ENCODE measurements around the gene PCP2.
A peak's percentile ranks its signal among the peaks of the same experiment; 100 is the strongest.
"Not testable (repeated sequence)": the region's sequence is repeated elsewhere in the genome, so short reads cannot be mapped to it uniquely, and the experiment has no call there.

The PCP2 gene

DNA sequence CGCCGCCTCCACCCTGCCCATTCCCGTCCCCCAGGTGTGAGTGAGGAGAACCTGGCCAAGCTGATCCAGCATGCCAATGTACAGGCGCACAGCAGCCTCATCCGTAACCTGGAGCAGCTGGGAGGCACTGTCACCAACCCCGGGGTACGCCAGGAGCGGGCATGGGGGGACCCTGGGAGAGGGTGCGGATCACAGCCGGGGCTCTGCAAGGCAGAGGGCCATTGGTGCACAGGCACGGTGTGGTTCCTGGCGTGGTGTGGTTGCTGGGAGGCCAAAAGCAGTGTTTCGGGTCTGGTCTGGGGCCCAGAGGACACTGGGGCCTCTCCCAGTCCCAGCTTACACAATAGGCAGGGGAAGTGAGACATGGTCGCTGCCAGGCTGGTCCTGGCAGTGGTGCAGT lies 11.6 kb upstream of the PCP2 start:
- H3K27me3 ChIP-seq (replicated peaks in 2 of 5; ENCODE audit: control insufficient read depth in 4 of 5, insufficient read depth in 5 of 5, low read length in 4 of 5): no peaks in the 10 kb centered on the region
- no peak for DNase-seq
- 96% methylated on average over 12 of the region's 14 CpGs for WGBS (ENCODE audit: insufficient coverage)
- H3K4me1 ChIP-seq (ENCODE audit: control extremely low read depth in 1 of 4, control insufficient read depth in 4 of 4, insufficient read depth in 4 of 4, low read length in 3 of 4): peaks cover 0 to 16% (median 2%) of the 10 kb centered on the region in 4 experiments
- no peaks in the 10 kb centered on the region for H3K9me3 ChIP-seq (ENCODE audit: control extremely low read depth in 1 of 5, control insufficient read depth in 4 of 5, insufficient read depth in 2 of 5, low read depth in 1 of 5, low read length in 4 of 5)
- H3K4me3 ChIP-seq (ENCODE audit: control insufficient read depth in 1 of 7, extremely low read depth in 1 of 7, insufficient read depth in 4 of 7, low read depth in 2 of 7, low read length in 6 of 7): no peak overlapping the region
- peak overlapping the region in 1 of 2 experiments; percentile 25 for H3K27ac ChIP-seq (ENCODE audit: insufficient read depth in 1 of 2, low read depth in 1 of 2, low read length in 2 of 2, poor library complexity in 1 of 2, severe bottlenecking in 2 of 2)
- ChIA-PET POLR2A (no interaction called here), CTCF (no interaction called here)
- H3K36me3 ChIP-seq (ENCODE audit: control insufficient read depth in 4 of 4, insufficient read depth in 4 of 4, low read length in 3 of 4): peaks cover 0 to 40% (median 21%) of the 10 kb centered on the region in 4 experiments

DNA sequence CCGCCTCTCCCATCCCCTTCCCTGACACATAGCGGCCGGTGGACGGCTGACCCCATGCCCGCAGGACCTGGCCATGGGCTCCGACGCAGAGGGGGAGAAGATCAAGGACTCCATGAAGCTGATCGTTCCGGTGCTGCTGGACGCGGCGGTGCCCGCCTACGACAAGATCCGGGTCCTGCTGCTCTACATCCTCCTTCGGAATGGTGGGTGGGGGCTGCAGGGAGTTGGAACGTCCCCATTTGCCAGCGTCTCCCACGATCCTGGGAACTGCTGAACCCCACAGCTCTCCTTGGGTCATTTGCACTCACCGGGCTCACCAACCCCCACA lies 11.0 kb upstream of the PCP2 start:
- peaks cover 0 to 16% (median 2%) of the 10 kb centered on the region in 4 experiments for H3K4me1 ChIP-seq (ENCODE audit: control extremely low read depth in 1 of 4, control insufficient read depth in 4 of 4, insufficient read depth in 4 of 4, low read length in 3 of 4)
- DNase-seq: no peak
- H3K4me3 ChIP-seq (ENCODE audit: control insufficient read depth in 1 of 7, extremely low read depth in 1 of 7, insufficient read depth in 4 of 7, low read depth in 2 of 7, low read length in 6 of 7): no peak overlapping the region
- 100% methylated on average over 10 of the region's 20 CpGs for WGBS (ENCODE audit: insufficient coverage)
- no peak overlapping the region for H3K27ac ChIP-seq (ENCODE audit: insufficient read depth in 1 of 2, low read depth in 1 of 2, low read length in 2 of 2, poor library complexity in 1 of 2, severe bottlenecking in 2 of 2)
- ChIA-PET POLR2A (interaction anchor here (0.6 kb wide), 1 partner anchor 8 kb away, joined by 3 read pairs; no protein-coding TSS in a partner anchor), CTCF (no interaction called here)
- no peaks in the 10 kb centered on the region for H3K9me3 ChIP-seq (ENCODE audit: control extremely low read depth in 1 of 5, control insufficient read depth in 4 of 5, insufficient read depth in 2 of 5, low read depth in 1 of 5, low read length in 4 of 5)
- H3K27me3 ChIP-seq (replicated peaks in 2 of 5; ENCODE audit: control insufficient read depth in 4 of 5, insufficient read depth in 5 of 5, low read length in 4 of 5): no peaks in the 10 kb centered on the region
- H3K36me3 ChIP-seq (ENCODE audit: control insufficient read depth in 4 of 4, insufficient read depth in 4 of 4, low read length in 3 of 4): peaks cover 0 to 45% (median 24%) of the 10 kb centered on the region in 4 experiments

DNA sequence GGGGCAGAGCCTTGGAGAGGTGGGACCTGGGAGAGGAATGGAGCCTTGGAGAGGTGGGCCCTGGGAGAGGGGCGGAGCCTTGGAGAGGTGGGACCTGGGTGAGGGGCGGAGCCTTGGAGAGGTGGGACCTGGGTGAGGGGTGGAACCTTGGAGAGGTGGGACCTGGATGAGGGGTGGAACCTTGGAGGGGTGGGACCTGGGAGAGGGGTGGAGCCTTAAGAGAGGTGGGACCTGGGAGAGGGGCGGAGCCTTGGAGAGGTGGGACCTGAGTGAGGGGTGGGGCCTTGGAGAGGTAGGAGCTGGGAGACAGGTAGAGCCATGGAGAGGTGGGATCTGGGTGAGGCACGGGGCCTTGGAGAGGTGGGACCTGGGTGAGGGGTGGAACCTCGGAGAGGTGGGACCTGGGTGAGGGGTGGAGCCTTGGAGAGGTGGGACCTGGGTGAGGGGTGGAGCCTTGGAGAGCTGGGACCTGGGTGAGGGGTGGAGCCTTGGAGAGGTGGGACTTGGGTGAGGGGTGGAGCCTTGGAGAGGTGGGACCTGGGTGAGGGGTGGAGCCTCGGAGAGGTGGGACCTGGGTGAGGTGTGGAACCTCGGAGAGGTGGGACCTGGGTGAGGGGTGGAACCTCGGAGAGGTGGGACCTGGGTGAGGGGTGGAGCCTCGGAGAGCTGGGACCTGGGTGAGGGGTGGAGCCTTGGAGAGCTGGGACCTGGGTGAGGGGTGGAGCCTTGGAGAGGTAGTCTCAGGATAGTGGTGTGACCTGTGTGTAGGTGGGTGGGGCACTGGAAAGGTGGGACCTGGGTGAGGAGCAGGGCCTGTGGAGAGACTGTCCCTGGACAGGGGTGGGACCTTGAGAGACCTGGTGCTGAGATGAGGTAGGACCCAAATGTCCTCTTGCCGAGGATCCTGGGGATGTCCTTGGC lies 10.4 kb upstream of the PCP2 start:
- CTCF ChIA-PET; H3K27me3 ChIP-seq (replicated peaks in 2 of 5; ENCODE audit: control insufficient read depth in 4 of 5, insufficient read depth in 5 of 5, low read length in 4 of 5); H3K4me3 ChIP-seq (ENCODE audit: control insufficient read depth in 1 of 7, extremely low read depth in 1 of 7, insufficient read depth in 4 of 7, low read depth in 2 of 7, low read length in 6 of 7); H3K27ac ChIP-seq (ENCODE audit: insufficient read depth in 1 of 2, low read depth in 1 of 2, low read length in 2 of 2, poor library complexity in 1 of 2, severe bottlenecking in 2 of 2); H3K9me3 ChIP-seq (ENCODE audit: control extremely low read depth in 1 of 5, control insufficient read depth in 4 of 5, insufficient read depth in 2 of 5, low read depth in 1 of 5, low read length in 4 of 5): not testable (repeated sequence)
- H3K36me3 ChIP-seq (ENCODE audit: control insufficient read depth in 4 of 4, insufficient read depth in 4 of 4, low read length in 3 of 4): peaks cover 0 to 49% (median 26%) of the 10 kb centered on the region in 4 experiments
- POLR2A ChIA-PET: interaction anchor here (0.6 kb wide), 1 partner anchor 9 kb away, joined by 3 read pairs; no protein-coding TSS in a partner anchor
- peak; percentile 48 to 50 (median 49) for DNase-seq
- WGBS (ENCODE audit: insufficient coverage): 83% methylated on average over 7 of the region's 10 CpGs
- H3K4me1 ChIP-seq (ENCODE audit: control extremely low read depth in 1 of 4, control insufficient read depth in 4 of 4, insufficient read depth in 4 of 4, low read length in 3 of 4): peaks cover 0 to 16% (median 2%) of the 10 kb centered on the region in 4 experiments

- Histone ChIP-seq H3K36me3 (ENCODE audit: control insufficient read depth in 4 of 4, insufficient read depth in 4 of 4, low read length in 3 of 4) (peaks cover 0 to 49% (median 27%) of the 10 kb centered on the region in 4 experiments), H3K4me1 (ENCODE audit: control extremely low read depth in 1 of 4, control insufficient read depth in 4 of 4, insufficient read depth in 4 of 4, low read length in 3 of 4) (peaks cover 0 to 17% (median 3%) of the 10 kb centered on the region in 4 experiments), H3K27ac (ENCODE audit: insufficient read depth in 1 of 2, low read depth in 1 of 2, low read length in 2 of 2, poor library complexity in 1 of 2, severe bottlenecking in 2 of 2) (no peak overlapping the region), H3K9me3 (ENCODE audit: control extremely low read depth in 1 of 5, control insufficient read depth in 4 of 5, insufficient read depth in 2 of 5, low read depth in 1 of 5, low read length in 4 of 5) (no peaks in the 10 kb centered on the region), H3K27me3 (replicated peaks in 2 of 5; ENCODE audit: control insufficient read depth in 4 of 5, insufficient read depth in 5 of 5, low read length in 4 of 5) (no peaks in the 10 kb centered on the region), H3K4me3 (ENCODE audit: control insufficient read depth in 1 of 7, extremely low read depth in 1 of 7, insufficient read depth in 4 of 7, low read depth in 2 of 7, low read length in 6 of 7) (no peak overlapping the region)
- 96% methylated on average over 4 of the region's 8 CpGs for WGBS (ENCODE audit: insufficient coverage)
- DNase-seq: no peak
- ChIA-PET CTCF (no interaction called here), POLR2A (no interaction called here)
Measured at GRCh38 chr19:7643031-7643415, 9.5 kb upstream of the PCP2 start.

DNA sequence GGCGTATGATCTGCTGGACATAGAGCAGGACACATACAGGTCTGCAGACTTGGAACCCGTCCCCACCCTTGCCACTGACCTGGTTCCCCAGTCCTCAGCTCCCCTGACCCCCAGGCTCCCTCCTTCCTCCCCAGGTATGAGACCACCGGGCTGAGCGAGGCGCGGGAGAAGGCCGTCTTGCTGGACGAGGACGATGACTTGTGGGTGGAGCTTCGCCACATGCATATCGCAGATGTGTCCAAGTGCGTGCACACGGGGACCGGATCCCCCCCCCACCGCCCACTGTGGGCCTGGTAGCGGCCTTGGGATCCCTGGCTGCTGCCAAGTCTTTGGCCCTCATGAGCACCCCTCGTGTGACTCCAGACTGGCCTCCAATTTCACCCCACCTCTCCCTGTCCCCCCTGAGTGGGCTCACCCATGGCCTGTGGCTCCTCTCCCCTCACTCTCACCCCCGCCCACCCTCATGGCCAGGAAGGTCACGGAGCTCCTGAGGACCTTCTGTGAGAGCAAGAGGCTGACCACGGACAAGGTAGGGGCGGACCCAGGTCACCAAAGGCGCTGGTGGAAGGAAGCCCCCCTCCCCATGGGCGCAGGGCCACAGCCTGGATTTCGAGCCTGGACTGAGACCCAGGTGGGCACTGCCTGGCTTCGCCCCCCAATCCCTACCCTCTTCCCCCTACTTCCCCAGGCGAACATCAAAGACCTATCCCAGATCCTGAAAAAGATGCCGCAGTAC lies 8.9 kb upstream of the PCP2 start:
- WGBS (ENCODE audit: insufficient coverage): 99% methylated on average over 22 of the region's 27 CpGs
- ChIA-PET POLR2A (no interaction called here), CTCF (interaction anchor here (1.8 kb wide), 1 partner anchor 9 kb away, joined by 7 read pairs; no protein-coding TSS in a partner anchor)
- Histone ChIP-seq H3K4me3 (ENCODE audit: control insufficient read depth in 1 of 7, extremely low read depth in 1 of 7, insufficient read depth in 4 of 7, low read depth in 2 of 7, low read length in 6 of 7) (no peak overlapping the region), H3K36me3 (ENCODE audit: control insufficient read depth in 4 of 4, insufficient read depth in 4 of 4, low read length in 3 of 4) (peaks cover 0 to 47% (median 26%) of the 10 kb centered on the region in 4 experiments), H3K9me3 (ENCODE audit: control extremely low read depth in 1 of 5, control insufficient read depth in 4 of 5, insufficient read depth in 2 of 5, low read depth in 1 of 5, low read length in 4 of 5) (no peaks in the 10 kb centered on the region), H3K27ac (ENCODE audit: insufficient read depth in 1 of 2, low read depth in 1 of 2, low read length in 2 of 2, poor library complexity in 1 of 2, severe bottlenecking in 2 of 2) (no peak overlapping the region), H3K27me3 (replicated peaks in 2 of 5; ENCODE audit: control insufficient read depth in 4 of 5, insufficient read depth in 5 of 5, low read length in 4 of 5) (no peaks in the 10 kb centered on the region), H3K4me1 (ENCODE audit: control extremely low read depth in 1 of 4, control insufficient read depth in 4 of 4, insufficient read depth in 4 of 4, low read length in 3 of 4) (peaks cover 0 to 23% (median 9%) of the 10 kb centered on the region in 4 experiments)
- no peak for DNase-seq

DNA sequence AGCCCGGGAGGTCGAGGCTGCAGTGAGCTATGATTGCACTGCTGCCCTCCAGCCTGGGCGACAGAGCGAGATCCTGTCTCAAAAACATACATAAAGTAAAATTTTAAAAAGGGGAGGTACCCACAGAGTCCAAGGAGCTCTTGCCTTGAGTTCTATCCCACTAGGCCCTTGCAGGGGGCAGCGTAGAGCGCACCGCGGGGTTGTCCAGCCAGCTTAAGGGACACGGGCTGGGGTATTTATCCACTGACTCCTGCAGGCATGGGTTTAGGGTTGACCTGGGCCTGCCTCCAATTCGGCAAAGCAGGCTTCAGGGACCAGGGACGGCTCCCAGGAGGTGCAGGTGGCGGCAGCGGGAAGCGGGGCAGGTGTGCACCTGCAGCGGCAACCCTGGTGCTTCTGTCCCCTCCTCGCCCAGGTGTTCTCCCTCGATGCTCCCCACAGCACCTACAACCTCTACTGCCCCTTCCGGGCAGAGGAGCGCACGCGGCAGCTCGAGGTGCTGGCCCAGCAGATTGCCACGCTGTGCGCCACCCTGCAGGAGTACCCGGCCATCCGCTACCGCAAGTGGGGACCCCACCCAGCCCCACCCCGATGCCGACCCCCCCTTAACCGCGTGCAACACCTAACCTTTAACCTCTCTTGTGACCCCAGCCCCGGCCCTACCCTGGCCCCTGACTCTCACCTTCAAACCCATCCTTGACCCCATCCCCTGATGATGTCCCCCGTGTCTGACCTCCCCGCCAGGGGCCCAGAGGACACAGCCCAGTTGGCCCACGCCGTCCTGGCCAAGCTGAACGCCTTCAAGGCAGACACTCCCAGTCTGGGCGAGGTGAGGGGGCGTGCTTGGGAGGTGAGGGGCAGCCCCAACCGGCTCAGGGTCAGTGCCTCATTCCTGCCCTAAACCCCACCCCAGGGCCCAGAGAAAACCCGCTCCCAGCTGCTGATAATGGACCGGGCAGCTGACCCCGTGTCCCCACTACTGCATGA lies 8.1 kb upstream of the PCP2 start:
- Histone ChIP-seq H3K27ac (ENCODE audit: insufficient read depth in 1 of 2, low read depth in 1 of 2, low read length in 2 of 2, poor library complexity in 1 of 2, severe bottlenecking in 2 of 2) (no peak overlapping the region), H3K9me3 (ENCODE audit: control extremely low read depth in 1 of 5, control insufficient read depth in 4 of 5, insufficient read depth in 2 of 5, low read depth in 1 of 5, low read length in 4 of 5) (no peaks in the 10 kb centered on the region), H3K4me3 (ENCODE audit: control insufficient read depth in 1 of 7, extremely low read depth in 1 of 7, insufficient read depth in 4 of 7, low read depth in 2 of 7, low read length in 6 of 7) (no peak overlapping the region), H3K4me1 (ENCODE audit: control extremely low read depth in 1 of 4, control insufficient read depth in 4 of 4, insufficient read depth in 4 of 4, low read length in 3 of 4) (peaks cover 0 to 27% (median 13%) of the 10 kb centered on the region in 4 experiments), H3K27me3 (replicated peaks in 2 of 5; ENCODE audit: control insufficient read depth in 4 of 5, insufficient read depth in 5 of 5, low read length in 4 of 5) (no peaks in the 10 kb centered on the region), H3K36me3 (ENCODE audit: control insufficient read depth in 4 of 4, insufficient read depth in 4 of 4, low read length in 3 of 4) (peaks cover 0 to 46% (median 22%) of the 10 kb centered on the region in 4 experiments)
- no peak for DNase-seq
- POLR2A ChIA-PET: interaction anchor here (0.5 to 1.1 kb wide), 3 partner anchors 8 to 241 kb away, joined by 3 to 5 read pairs (median 5); partner anchors contain the start of genes PET100 and XAB2
- WGBS (ENCODE audit: insufficient coverage): 97% methylated on average over 42 of the region's 43 CpGs
- CTCF ChIA-PET: interaction anchor here (1.1 to 1.8 kb wide), 3 partner anchors 10 to 39 kb away, joined by 3 to 7 read pairs (median 3); partner anchors contain the start of gene TRAPPC5
